ENCODE data around the gene ACRBP.

DNA sequence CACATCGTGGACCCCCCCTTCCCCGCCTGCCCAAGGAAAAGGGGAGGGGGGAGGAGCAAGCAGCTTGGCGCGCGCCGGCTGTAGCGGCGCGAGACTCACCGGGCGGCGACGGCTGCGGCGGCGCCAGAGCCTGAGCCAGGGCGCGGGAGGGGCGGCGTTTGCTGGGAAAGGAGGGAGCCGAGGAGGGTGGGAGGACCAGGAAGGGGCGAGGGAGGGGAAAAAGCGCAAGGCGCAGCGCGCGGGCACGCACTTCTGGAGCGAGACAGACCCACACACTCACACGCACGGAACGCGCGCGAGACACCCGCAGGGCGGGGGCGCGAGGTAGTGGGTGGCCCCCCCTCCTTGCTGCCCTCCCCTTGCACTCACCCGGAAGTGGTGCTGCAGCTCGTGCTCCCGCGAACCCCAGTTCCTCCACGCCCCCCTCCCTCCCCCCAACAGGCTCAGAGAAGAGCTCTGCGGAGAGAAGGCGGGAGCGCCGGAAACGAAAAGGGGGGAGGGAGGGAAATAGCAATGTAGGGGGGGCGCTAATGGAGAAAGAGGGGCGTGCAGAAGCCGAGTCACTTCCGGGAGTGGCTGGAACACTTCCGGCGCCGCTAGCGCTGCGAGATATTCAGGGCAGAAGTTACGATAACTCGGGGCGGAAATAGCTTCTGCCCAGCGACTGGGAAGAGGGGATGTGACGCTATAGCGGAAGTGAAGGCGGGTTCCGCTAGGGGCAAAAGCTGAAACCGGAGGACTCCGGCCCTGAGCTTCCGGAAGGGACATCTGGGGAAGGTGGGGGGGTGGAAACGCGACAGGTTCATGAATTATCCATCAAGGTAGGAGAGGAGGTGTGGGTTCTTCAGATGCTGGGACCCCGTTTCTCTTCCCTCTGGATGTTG is 42.0 kb upstream of the ACRBP start, which contains the start of gene ZNF384:
- no peak for TF ChIP-seq CTCF (conservative IDR thresholded peaks at IDR 0.05; ENCODE audit: low read length)
- no peak for TF ChIP-seq EZH2phosphoT487 (IDR thresholded peaks at IDR 0.05; ENCODE audit: borderline replicate concordance, low read depth, low read length)

Measured in OCI-LY7 (cell line).